ENCODE data around the gene EGFL7. TPM values are rescaled to one million over a fixed set of nuclear protein-coding genes. Genes with fewer than 3 reads are reported as not detected.

The EGFL7 gene
- total RNA-seq, 1 experiment from 2014 or later = 54.6 TPM

- CTCF ChIA-PET = no interaction called here
- no peak for DNase-seq (ENCODE audit: low spot score)
- H3K27me3 Mint-ChIP-seq (ENCODE audit: low read depth) = no peaks in the 10 kb centered on the region; the same call in 1 of the 2 replicates
- POLR2A ChIA-PET = no interaction called here
- H3K4me1 Mint-ChIP-seq = 0 out of 2 replicates have a peak, but pooled peaks cover 1% of the 10 kb centered on the region
- TF ChIP-seq NFYB (CRISPR knock-in tag; conservative IDR thresholded peaks at IDR 0.05; ENCODE audit: low read depth) (no peak), ZNF423 (CRISPR knock-in tag; IDR thresholded peaks at IDR 0.05) (no peak), ATF6 (CRISPR knock-in tag; IDR thresholded peaks at IDR 0.05) (no peak), CREM (CRISPR knock-in tag; IDR thresholded peaks at IDR 0.05) (no peak), ZNF512 (CRISPR knock-in tag; IDR thresholded peaks at IDR 0.05; ENCODE audit: borderline replicate concordance) (no peak), ZNF121 (CRISPR knock-in tag; IDR thresholded peaks at IDR 0.05) (no peak), ELF4 (CRISPR knock-in tag; IDR thresholded peaks at IDR 0.05; ENCODE audit: low read depth) (no peak), FOXJ3 (CRISPR knock-in tag; IDR thresholded peaks at IDR 0.05; ENCODE audit: borderline replicate concordance) (no peak), NR2C2 (CRISPR knock-in tag; IDR thresholded peaks at IDR 0.05) (no peak), MLX (CRISPR knock-in tag; IDR thresholded peaks at IDR 0.05) (no peak), HMGA2 (CRISPR knock-in tag; IDR thresholded peaks at IDR 0.05) (no peak), ZNF425 (CRISPR knock-in tag; conservative IDR thresholded peaks at IDR 0.05) (no peak)
- TF ChIP-seq, protein P1, sequence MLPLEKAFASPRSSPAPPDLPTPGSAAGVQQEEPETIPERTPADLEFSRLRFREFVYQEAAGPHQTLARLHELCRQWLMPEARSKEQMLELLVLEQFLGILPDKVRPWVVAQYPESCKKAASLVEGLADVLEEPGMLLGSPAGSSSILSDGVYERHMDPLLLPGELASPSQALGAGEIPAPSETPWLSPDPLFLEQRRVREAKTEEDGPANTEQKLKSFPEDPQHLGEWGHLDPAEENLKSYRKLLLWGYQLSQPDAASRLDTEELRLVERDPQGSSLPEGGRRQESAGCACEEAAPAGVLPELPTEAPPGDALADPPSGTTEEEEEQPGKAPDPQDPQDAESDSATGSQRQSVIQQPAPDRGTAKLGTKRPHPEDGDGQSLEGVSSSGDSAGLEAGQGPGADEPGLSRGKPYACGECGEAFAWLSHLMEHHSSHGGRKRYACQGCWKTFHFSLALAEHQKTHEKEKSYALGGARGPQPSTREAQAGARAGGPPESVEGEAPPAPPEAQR (CRISPR knock-in tag; IDR thresholded peaks at IDR 0.05) = no peak
- TF ChIP-seq, protein P2, sequence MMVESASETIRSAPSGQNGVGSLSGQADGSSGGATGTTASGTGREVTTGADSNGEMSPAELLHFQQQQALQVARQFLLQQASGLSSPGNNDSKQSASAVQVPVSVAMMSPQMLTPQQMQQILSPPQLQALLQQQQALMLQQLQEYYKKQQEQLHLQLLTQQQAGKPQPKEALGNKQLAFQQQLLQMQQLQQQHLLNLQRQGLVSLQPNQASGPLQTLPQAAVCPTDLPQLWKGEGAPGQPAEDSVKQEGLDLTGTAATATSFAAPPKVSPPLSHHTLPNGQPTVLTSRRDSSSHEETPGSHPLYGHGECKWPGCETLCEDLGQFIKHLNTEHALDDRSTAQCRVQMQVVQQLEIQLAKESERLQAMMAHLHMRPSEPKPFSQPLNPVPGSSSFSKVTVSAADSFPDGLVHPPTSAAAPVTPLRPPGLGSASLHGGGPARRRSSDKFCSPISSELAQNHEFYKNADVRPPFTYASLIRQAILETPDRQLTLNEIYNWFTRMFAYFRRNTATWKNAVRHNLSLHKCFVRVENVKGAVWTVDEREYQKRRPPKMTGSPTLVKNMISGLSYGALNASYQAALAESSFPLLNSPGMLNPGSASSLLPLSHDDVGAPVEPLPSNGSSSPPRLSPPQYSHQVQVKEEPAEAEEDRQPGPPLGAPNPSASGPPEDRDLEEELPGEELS (CRISPR knock-in tag; IDR thresholded peaks at IDR 0.05) = no peak
- TF ChIP-seq, protein P3, sequence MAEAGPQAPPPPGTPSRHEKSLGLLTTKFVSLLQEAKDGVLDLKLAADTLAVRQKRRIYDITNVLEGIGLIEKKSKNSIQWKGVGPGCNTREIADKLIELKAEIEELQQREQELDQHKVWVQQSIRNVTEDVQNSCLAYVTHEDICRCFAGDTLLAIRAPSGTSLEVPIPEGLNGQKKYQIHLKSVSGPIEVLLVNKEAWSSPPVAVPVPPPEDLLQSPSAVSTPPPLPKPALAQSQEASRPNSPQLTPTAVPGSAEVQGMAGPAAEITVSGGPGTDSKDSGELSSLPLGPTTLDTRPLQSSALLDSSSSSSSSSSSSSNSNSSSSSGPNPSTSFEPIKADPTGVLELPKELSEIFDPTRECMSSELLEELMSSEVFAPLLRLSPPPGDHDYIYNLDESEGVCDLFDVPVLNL (CRISPR knock-in tag; IDR thresholded peaks at IDR 0.05; ENCODE audit: borderline replicate concordance, low read depth) = no peak
- H3K27ac Mint-ChIP-seq = no peak overlapping the region
- H3K4me3 Mint-ChIP-seq = no peak overlapping the region
- H3K36me3 Mint-ChIP-seq = no peaks in the 10 kb centered on the region
- H3K9me3 Mint-ChIP-seq = no peaks in the 10 kb centered on the region
- no peak for ATAC-seq
Observed at GRCh38 chr9:136669791-136670464, 7.2 kb downstream of the EGFL7 start.
